Colon (tissue), 2 donors: ENCODE measurements around the gene RNFT1.
A peak's percentile ranks its signal among the peaks of the same experiment; 100 is the strongest.
"Not testable (repeated sequence)": the region's sequence is repeated elsewhere in the genome, so short reads cannot be mapped to it uniquely, and the experiment has no call there.

Experiments used
- FAIRE-seq: peaks from 2 replicates; lab custom pipeline; 2012; peaks lifted over from hg19 to GRCh38; lab: Jason Lieb, UNC
- donor health status: control.
- donor health status: control.

RNFT1 gene, protein sequence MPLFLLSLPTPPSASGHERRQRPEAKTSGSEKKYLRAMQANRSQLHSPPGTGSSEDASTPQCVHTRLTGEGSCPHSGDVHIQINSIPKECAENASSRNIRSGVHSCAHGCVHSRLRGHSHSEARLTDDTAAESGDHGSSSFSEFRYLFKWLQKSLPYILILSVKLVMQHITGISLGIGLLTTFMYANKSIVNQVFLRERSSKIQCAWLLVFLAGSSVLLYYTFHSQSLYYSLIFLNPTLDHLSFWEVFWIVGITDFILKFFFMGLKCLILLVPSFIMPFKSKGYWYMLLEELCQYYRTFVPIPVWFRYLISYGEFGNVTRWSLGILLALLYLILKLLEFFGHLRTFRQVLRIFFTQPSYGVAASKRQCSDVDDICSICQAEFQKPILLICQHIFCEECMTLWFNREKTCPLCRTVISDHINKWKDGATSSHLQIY

DNA sequence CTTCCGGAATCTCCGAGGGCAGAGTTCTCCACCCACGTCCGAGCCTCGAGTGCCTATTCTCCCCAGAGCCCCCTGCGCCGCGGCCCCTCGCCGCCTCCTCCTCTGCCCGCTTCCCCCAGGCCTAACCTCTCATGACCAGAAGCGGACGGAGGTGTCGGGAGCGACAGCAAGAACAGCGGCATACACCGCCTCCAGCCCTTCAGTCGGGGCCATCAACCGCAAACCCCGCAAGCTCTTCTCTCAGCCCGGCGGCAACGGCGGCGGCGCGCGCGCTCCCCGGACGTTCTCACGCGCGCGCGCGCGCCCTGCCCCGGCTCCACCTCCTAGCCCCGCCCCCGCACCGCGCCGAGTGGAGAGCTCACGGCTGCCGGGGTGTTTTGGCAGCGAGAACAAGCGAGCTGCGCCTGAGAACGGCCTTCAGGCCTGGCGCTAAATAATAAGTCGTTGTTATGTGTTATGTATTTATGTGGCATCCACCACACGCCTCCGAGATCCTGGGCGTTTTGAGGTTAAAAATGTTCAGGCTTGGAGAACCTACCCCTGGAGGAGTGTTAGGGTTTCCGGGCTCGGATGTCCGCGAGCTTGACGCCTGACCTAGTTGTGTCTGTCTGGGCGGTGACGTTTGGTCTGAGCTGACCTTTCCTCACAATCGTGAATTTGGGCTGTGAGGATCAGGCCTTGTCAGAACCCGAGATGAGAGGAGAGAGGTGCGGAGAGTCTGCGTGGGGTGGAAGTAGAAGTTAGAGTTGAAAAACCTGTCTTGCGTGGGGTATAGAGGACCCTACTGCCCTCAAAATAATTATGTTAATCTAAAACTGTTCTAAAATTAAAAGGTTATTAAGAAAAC lies at the start of gene RNFT1:
RNFT1 (minus strand) TSS at position 259 of the 847 bp plus-strand sequence; CDS start at position 182, 77 bp downstream.
- no peak for FAIRE-seq

DNA sequence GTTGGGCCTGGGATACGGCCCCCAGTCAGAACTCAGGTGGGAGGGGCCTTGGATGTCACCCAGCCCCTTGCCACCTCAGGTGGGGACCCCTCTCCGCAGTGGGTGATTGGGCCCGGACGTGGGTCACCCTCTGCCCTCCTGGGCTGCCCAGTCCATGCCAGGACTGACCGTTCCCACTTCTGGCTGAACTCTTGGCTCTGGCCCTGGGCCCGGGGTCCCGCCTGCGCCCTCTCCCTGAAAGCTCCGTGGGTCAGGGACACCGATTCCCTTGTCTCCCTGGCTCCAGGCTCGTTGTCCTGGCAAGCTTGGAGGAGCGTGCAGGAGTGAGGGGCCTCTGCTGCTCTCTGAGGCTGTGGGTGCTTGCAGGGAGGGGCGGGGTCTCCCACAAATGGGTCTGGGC lies 44.8 kb upstream of the RNFT1 start:
- not testable (repeated sequence) for FAIRE-seq

DNA sequence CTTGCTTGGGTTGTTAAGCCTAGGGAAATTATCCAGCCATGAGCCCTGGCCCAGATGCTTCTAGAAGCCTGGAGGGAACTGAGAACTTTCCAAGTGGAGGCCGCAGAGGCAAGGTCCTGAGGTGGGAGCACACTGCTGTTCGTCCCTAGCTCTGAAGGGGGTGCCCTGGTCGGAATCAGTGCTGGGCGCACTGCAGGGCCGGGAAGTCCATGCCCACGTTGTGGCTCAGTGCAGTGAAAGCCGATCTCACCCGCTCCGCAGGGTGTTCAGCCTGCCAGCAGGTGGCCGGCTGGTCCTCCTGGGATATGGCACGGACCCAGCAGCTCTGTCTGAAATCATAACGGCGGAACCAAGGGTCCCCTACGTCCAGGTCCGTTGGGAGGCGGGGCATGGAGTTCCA lies 43.8 kb upstream of the RNFT1 start:
- not testable (repeated sequence) for FAIRE-seq

DNA sequence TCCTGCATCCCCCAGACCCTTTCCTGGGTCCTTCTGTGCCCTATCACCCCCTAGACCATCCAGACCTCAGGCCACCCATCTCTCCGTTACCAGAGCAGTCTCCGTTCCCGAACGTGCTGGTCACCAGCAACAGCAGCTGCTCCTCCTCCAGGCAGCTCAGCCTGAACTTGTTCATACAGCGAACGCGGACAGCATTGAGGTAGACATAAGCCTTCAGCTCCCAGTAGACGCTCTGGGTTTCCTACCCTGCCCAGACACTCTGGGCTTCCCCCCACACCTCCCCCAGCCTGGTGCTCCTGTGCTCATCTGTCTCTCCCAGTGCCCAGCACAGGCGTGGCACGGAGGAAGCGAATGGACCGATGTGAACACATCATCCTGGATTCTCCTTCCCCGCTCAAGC lies 41.6 kb upstream of the RNFT1 start:
- no peak for FAIRE-seq

DNA sequence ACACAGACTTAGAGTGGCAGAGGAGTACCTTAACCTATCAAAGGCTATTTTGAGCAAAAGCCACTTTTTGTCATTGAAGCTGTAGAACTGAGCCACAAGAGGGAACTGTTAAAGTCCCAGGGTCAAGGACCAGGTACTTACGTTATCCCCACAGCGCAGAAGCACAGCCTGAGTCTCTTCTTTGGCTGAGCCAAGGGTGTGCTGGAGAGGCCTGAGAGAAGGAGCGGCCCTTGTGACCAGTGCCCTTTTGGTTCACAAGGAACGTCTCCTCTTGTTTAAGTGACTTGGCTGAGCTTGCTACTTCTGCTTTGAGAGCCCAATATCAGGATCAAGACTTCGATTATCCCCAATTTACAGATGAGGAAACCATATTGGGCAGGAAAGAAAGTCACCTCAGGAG lies 40.0 kb upstream of the RNFT1 start:
- FAIRE-seq, result not testable (repeated sequence)

DNA sequence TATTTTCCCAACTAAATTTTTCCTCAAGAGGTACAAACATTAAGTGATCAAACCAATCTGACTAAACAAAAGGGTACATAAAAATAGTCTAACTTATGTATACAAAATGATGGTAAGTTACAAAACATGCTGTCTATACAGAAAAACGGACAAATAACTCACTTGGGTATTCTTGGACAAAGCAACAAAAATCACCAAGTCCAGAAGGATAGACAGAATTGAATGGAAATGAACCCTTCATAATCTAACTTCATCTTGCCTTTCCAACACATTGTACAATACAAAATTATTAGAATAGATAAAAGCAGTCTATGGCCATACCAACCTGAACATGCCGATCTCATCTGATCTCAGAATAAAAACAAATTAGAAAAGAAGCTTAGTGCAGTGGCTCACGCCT lies 37.9 kb upstream of the RNFT1 start:
- peak; percentile 92 for FAIRE-seq

DNA sequence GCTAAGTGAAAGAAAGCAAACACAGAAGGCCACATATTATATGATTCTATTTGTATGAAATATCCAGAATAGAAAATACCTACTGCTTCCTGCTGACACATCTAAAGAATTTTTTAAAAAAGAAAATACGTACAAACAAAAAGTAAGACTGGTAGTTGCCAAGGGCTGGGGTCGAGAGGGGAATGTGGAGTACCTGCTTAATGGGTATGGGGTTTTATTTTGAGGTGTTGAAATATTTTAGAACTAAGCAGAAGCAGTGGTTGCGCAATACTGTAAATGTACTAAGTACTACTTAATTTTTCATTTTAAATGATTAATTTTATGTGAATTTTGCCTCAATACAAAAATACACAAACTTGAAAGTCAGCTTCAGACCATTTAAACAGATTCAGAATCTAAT lies 32.1 kb upstream of the RNFT1 start:
- not testable (repeated sequence) for FAIRE-seq

DNA sequence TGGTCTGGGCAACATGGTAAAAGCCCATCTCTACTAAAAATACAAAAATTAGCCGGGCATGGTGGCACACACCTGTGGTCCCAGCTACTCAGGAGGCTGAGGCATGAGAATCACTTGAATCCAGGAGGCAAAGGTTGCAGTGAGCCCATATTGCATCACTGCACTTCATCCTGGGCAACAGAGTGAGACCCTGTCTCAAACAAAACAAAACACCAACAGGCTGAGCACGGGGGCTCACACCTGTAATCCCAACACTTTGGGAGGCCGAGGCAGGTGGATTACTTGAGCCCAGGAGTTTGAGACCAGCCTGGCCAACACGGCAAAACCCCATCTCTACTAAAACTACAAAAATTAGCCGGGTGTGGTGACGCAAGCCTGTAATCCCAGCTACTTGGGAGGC lies 10.6 kb upstream of the RNFT1 start:
- not testable (repeated sequence) for FAIRE-seq

DNA sequence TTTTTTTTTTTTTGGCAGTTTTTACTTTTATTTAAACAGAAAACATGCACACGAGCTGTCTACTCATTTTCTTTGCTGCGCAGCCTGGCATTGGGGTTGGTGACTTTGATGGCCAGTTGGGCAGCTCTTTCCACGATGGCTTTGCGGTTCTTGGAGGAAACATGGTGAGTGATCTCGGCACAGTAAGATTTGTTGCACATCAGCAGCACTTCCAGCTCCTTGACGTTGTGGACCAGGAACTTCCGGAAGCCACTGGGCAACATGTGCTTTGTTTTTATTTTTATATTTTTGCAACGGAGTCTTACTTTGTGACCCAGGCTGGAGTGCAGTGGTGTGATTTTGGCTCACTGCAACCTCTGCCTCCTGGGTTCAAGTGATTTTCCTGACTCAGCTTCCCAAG lies 8.9 kb upstream of the RNFT1 start:
- FAIRE-seq, result not testable (repeated sequence)

DNA sequence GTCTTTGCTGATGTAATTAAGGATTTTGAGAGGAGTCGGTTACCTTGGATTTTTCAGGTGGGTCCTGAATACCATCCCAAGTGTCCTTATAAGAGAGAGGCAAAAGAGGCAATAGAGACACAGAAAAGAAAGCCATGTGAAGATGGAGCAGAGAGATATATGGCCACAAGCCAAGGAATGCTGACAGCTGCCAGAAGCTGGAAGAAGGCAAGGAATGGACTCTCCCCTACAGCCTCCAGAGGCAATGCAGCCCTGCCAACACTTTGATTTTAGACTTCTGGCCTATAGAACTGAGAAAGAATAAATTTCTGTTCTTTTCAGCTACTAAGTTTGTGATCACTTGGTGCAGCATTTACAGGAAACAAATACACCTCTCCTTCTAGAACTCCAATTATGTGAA lies 8.2 kb upstream of the RNFT1 start:
- FAIRE-seq, result no peak

DNA sequence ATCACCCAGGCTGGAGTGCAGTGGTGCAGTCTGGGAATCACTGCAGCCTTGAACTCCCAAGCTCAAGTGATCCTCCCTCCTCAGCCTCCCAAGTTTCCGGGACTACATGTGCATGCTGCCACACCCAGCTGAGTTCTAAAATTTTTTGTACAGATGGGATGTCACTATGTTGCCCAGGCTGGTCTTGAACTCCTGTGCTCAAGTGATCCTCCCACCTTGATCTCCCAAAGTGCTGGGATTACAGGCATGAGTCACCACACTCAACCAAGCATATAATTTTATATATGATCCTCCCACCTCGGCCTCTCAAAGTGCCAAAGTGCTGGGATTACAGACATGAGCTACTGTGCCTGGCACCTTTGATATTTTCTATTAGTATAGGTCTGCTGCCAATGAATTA lies 7.2 kb upstream of the RNFT1 start:
- not testable (repeated sequence) for FAIRE-seq

DNA sequence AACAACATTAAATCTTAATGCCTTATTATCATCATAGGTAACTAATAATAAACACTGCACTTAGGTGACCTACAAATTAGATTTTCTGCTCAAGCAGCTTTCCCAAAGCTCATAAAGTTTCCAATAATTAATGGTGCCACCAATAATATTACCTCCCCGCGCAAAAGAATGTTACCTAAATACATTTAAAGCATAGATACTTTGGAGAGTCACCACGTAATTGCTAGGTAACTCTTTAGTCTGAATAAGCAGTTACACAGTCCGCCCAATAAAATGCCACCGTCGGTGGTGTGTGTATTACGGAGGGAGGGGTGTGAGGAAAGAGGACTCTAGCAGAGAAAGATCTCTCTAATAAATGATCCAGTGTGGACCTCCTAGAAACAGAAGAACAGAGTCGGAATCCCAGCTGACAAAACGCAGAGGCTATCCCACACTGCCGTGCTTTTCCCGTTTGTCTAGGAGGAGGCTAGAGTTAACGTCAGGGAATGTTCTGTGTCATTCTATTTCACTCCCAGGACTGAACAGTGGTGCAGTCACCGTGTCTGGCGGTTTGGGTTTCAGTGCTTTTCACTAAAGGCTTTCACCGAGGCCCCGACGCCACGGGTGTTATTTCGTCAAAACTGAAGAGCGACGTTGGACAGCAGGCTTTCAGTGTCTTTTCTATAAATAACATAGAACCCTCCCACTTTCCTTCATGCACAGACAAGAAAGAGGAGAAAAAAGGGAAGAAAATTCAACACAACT lies 630 bp downstream of the RNFT1 start:
- FAIRE-seq, result no peak

DNA sequence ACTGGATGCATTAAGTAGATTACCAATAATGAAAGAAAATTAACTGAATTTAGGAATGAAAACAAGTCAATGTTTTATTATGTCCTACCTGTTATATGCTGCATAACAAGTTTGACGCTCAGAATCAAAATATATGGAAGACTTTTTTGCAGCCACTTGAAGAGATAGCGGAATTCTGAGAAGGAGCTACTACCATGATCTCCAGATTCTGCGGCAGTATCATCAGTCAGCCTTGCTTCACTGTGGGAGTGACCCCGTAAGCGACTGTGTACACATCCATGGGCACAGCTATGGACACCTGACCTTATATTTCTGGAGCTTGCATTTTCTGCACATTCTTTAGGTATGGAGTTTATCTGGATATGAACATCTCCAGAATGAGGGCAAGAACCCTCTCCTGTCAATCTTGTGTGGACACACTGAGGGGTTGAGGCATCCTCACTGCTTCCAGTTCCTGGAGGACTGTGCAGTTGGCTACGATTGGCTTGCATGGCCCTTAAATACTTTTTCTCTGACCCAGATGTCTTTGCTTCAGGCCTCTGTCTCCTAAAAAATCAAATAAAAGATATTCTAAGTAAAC lies 1.7 kb downstream of the RNFT1 start:
- FAIRE-seq, result no peak

DNA sequence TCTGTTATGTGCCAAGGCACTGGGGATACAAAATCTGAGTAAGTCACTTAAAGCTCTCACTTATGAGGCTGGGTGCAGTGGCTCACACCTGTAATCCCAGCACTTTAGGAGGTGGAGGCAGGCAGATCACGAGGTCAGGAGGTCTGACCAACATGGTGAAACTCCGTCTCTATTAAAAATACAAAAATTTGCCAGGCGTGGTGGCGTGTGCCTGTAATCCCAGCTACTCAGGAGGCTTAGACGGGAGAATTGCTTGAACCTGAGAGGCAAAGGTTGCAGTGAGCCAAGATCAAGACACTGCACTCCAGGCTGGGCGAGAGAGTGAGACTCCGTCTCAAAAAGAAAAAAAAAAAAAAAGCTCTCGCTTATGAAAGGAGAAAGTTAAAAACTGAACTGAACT lies 5.0 kb downstream of the RNFT1 start:
- FAIRE-seq, result not testable (repeated sequence)

DNA sequence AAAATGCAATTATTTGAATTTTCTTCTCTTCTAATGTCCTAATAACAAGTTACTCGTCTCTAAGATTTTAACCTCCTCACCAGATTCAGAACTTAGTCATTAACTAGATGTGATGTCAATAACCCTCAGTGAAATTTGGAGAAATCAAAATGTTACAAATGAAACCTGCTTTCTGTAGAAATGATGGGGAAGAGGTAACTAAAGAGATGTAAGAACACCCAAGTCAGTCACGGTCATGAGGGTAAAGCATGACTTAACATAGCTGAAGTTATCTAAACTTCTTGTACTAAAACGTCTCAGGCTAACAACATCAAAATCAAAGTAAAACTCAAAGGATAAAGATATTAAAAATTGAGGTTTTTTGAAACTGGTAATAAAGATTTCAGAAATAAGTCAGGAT lies 9.7 kb downstream of the RNFT1 start:
- no peak for FAIRE-seq

DNA sequence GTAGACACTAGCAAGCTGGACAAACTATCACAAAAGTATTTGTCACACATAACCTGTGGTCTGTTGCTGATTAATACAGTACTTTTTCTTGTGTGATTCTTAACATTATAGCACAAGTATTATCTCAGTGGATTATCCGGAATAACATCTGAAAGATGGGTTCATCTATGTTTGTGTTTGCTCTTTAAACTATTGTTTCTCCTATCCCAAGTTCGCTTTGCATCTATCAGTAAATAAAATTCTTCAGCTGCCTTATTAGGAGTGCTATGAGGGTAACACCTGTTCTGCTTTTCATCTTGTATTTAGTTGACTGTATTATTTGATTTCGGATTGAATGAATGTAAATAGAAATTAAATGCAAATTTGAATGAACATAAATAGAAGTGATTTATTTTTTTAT lies 14.5 kb downstream of the RNFT1 start:
- no peak for FAIRE-seq

DNA sequence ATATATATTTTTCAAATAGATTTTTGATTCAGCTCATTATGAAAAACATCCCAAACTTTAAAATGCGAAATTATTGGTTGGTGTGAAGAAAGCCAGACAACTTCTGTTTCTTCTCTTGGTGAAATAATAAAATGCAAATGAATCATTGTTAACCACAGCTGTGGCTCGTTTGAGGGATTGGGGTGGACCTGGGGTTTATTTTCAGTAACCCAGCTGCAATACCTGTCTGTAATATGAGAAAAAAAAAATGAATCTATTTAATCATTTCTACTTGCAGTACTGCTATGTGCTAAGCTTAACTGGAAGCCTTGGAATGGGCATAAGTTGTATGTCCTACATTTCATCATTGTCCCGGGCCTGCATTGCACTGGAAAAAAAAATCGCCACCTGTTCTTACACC lies 17.2 kb downstream of the RNFT1 start:
- FAIRE-seq, result not testable (repeated sequence)

DNA sequence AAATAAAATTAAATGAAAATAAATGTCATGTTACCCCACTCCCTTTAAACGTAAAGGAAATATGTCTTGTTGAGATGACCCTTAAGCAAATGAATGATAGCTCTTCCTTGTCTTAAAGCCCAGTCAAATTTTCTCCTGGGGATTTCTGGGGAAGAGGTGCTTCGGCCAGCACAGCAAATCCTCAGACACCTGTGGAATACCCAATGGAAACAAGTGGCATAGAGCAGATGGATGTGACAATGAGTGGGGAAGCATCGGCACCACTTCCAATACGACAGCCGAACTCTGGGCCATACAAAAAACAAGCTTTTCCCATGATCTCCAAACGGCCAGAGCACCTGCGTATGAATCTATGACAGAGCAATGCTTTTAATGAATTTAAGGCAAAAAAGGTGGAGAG lies 18.1 kb downstream of the RNFT1 start:
- FAIRE-seq, result not testable (repeated sequence)

DNA sequence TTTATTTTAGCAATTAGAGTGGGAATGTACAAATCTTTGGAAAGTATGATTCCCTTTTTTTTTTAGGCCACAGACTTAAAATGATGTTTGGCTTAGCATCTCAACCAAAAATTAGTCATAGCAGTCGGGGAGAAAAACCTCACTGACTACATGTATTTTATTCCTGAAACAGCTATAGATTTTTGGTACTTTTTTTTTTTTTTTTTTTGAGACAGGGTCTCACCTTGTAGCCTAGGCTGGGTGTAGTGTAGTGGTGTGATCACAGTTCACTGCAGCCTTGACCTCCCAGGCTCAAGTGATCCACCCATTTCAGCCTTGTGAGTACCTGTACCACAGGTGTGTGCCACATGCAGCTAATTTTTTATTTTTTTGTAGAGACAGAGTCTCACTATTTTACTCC lies 23.4 kb downstream of the RNFT1 start:
- FAIRE-seq, result no peak

DNA sequence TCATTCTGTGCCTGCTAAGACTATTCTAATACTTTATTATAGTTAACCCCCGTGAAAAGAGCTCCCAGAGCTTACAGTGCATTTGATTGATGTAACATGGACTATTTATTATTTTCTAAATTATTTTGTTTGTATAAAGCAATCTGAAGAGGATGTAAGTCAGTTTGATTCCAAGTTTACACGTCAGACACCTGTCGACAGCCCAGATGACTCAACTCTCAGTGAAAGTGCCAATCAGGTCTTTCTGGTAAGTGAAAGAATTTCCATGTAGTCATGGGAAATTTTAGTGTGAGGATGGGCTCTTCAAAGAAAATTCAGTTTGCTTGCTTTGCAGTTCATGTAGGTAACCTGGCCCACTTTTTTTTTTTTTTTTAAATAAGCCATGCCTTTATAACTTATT lies 23.8 kb downstream of the RNFT1 start:
- not testable (repeated sequence) for FAIRE-seq

DNA sequence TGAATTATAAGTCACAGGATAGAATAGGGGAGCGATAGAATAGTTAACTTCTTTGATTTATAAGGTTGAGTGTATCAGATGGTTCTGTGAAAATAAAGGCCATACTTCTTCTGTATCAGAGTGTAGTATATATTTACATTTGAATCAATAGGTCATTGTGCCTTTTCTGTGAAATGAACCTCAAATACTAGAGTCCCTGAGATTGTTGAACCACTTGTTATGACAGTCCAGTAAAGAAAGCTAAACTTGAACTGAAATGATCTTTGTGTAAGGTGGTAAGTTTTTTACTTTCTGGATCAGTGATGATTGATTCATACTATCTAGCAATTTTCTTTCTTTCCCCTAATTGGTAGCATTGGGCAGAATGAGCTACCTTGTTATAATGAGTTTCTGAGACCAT lies 31.2 kb downstream of the RNFT1 start:
- FAIRE-seq, result not testable (repeated sequence)

DNA sequence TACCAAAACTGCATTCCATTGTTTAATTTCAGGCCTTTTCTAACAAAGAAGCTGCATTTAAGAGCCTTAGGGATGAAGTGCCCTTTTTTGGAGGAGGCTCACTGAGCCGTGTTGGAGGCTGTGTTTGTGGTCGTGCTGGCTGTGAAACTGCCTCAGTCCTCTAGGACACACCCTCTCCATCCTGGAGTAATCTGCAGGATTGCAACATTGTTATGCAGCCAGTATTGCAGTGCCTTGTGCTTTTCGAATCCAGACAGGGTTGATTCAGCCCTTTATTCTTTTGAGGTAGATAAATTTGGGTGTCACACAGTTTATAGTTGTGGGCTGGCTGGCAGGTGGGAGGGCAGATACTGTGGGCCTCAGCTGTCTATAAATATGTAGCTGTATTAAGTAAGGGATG lies 33.8 kb downstream of the RNFT1 start:
- not testable (repeated sequence) for FAIRE-seq
